T-helper 22 cell (primary cell): ENCODE measurements around the gene PSTPIP2.
"Not testable (repeated sequence)": the region's sequence is repeated elsewhere in the genome, so short reads cannot be mapped to it uniquely, and the experiment has no call there.

Experiments
- DNase-seq: peaks from one replicate; pipeline ENCODE4 v3.0.0-alpha.2; 2020; ENCODE audit warnings: low read depth

PSTPIP2 gene

GRCh38 chr18:45981821-45982220 is 90.2 kb downstream of the PSTPIP2 start:
- DNase-seq: no peak

- DNase-seq: no peak
Observed at GRCh38 chr18:45980229-45980628, 91.8 kb downstream of the PSTPIP2 start.

DNA sequence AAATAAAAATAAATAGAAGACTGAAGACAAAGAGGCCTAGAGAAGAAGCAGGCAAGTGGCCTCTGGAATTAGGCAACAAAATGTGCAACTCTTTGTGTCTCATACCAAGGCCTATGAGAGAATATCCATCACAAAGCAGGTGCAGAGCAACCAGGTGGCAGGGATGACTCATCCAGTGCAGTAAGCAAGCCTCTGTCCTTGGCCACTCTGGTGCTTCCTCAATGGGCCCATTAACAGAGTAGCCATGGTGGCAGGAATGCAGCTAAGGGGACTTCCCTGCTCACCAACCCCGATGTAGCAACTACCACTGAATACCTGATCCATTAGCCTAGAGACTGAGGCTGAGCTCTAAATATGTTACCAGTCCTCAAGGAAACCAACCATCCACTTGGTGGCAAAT is 94.0 kb downstream of the PSTPIP2 start:
- no peak for DNase-seq

DNA sequence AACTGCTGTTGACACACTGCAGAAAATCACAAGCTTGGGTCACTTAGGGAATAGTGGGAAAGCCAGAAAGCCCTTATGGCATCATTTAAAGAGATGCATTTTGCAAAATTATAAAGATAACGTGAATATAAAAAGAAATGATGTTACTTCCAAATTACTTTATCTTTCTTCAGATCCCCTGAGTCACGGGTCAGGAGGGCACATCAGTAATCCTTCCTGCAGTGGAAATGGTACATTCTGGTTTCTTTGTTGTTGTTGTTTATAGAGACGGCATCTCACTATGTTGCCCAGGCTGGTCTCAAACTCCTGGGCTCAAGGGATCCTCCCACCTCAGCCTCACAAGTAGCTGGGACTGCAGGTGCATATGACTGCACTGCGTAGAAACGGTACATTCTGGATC is 95.1 kb downstream of the PSTPIP2 start:
- DNase-seq: no peak

DNA sequence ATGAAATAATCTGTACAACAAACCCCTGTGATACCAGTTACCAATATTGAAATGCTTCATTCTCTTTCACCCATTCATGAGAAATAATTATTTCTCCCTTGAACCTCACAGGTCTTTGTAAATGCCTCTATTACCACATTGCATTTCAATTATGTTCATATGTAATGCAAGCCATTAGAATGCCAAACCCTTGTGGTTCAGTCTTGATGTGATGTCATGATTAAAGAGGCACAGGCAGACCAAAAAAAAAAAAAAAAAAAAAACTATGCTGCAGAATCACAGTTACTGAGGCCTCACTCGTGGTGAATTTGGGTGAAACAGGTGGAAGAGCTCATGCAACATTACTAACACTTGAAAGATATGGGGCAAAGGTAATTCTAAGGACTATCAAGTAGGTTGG is 95.5 kb downstream of the PSTPIP2 start:
- DNase-seq: no peak

DNA sequence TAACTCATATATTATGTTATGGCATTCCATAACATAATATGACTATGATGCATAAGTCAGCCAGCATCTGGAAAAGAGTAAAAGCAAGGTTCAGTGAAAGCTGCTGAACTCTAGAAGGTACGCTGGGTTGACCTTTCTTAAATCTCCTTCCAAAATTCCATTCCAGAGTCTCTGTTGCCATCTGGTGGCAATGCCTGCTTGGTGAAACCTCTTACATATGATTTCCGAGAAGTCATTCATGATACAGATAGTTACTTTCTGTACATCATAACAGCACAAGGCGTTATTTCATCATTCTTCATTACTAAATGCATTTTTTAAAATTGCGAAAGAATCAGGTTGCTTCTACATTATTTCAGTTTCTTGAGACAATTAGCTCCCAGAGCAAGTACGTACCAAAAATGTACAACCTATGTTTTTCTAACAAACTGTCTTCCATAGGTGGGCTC is 97.9 kb downstream of the PSTPIP2 start:
- peak; percentile 21 for DNase-seq

- DNase-seq: peak; percentile 88
Observed at GRCh38 chr18:45967007-45967706, 104.9 kb downstream of the PSTPIP2 start, which contains the start of gene EPG5. Gene EPG5 (minus strand): TSS chr18:45967329. CDS start chr18:45967239, 90 bp downstream.

- DNase-seq: not testable (repeated sequence)
Observed at GRCh38 chr18:45964913-45965312, 107.1 kb downstream of the PSTPIP2 start.

- DNase-seq: peak; percentile 19
Observed at GRCh38 chr18:45962866-45963265, 109.2 kb downstream of the PSTPIP2 start.

- DNase-seq: peak; percentile 60
Observed at GRCh38 chr18:45962461-45962860, 109.6 kb downstream of the PSTPIP2 start.

- not testable (repeated sequence) for DNase-seq
Observed at GRCh38 chr18:45959484-45959883, 112.6 kb downstream of the PSTPIP2 start.

- no peak for DNase-seq
Observed at GRCh38 chr18:45958730-45959129, 113.3 kb downstream of the PSTPIP2 start.

GRCh38 chr18:45958027-45958426 is 114.0 kb downstream of the PSTPIP2 start:
- no peak for DNase-seq

DNA sequence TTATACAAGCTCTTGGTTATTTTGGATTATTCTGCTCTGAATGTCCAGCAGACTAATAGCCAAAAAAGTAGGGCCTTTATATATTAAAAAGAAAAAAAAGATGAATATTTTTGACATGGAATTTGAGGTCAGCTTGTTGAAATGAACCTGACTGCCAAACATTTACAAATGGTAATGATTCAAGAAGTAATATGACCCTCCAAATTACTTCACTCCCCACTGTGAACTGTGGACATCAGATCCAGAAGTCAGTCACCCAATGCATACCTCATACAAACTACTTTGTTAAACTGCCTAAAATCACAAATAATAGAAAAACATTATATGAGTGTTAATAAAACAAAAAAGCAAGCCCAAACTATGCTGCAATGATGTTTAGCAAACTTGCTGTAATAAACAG is 115.0 kb downstream of the PSTPIP2 start:
- no peak for DNase-seq

GRCh38 chr18:45954070-45954934 is 117.8 kb downstream of the PSTPIP2 start:
- DNase-seq: no peak

GRCh38 chr18:45951016-45951714 is 120.9 kb downstream of the PSTPIP2 start:
- no peak for DNase-seq

GRCh38 chr18:45945669-45946068 is 126.4 kb downstream of the PSTPIP2 start:
- no peak for DNase-seq

- DNase-seq: no peak
Observed at GRCh38 chr18:45940724-45941123, 131.3 kb downstream of the PSTPIP2 start.

- DNase-seq: no peak
Observed at GRCh38 chr18:45939236-45939635, 132.8 kb downstream of the PSTPIP2 start.

DNA sequence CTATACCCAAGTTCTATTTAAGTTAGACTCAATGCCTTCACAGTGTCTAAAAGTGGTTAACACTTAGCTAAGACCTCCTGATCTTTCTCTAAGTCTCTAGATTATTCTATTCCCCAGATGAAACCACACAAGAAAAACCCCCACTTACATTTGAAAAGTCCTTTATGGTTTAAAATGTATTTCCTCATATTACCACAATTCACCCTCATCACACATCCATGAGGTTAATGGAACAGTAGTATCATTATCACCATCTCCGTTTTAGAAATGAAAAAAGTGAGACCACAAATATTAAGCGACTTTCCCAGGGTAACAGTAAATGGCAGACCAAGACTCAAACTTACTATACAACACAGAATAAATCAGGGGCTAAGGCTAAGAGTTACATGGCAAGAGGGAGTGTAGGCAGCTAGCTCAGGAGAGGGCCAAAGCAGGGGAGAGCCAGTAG is 133.5 kb downstream of the PSTPIP2 start:
- no peak for DNase-seq

DNA sequence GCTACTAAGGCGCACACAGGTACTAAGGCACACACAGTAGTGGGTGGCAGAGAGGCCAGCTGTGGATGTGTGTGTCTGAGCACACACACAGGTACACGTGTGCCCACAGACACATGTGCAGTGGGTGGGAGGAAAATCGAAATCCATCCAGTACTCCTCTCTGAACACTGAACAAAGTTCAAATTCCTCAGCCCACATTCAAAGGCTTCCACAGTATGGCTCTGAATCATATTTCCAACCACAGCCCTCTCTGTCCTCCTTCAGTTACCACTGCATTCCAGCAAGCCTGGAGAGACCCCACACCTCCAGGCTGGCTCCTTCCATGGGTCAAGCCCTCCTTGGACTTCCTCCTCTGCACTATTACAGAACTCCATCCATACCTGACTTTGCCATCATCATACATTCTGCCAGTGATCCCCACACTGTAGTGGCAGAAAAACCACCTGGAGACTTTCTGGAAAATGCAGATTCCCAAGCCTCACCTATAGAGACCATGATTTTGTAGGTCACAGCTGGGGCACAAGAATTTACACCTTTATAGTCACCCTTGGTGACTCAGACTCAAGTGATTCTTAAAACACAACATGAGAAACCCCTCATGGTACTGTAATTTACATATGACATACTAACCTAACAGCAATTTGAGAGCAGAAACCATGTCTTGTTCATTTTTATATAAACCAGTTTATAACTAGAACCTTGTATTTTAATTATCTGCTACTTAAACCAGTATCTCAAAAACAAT is 136.3 kb downstream of the PSTPIP2 start:
- no peak for DNase-seq
